Measurements from ENCODE around the gene VAPA.

VAPA gene, protein sequence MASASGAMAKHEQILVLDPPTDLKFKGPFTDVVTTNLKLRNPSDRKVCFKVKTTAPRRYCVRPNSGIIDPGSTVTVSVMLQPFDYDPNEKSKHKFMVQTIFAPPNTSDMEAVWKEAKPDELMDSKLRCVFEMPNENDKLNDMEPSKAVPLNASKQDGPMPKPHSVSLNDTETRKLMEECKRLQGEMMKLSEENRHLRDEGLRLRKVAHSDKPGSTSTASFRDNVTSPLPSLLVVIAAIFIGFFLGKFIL

GRCh38 chr18:9913526-9914333 lies at the start of gene VAPA:
TSS of gene VAPA (plus strand) at chr18:9914016. CDS start at chr18:9914257, 241 bp downstream.
- peak; percentile 99 for DNase-seq

DNA sequence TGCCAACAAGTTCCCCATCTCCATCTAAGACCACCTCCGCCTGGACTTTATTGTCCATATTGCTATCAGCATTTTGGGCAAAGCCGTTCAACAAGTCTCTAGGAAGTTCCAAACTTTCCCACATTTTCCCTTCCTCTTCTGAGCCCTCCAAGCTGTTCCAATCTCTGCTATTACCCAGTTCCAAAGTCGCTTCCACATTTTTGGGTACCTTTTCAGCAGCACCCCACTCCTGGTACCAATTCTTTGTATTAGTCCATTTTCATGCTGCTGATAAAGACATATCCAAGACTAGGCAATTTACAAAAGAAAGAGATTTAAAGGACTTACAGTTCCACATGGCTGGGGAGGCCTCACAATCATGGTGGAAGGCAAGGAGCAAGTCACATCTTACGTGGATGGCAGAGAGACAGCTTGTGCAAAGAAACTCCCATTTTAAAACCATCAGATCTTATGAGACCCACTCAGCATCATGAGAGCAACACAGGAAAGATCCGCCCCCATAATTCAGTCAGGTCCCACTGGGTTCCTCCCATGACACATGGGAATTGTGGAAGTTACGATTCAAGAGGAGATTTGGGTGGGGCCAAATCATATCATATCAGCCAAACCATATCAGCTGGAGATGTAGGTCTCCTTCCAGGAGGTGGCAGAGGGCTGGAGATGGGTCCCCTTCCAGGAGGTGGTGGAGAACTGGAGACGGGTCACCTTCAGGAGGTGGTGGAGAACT lies 47.9 kb upstream of the VAPA start:
- DNase-seq = no peak

- no peak for DNase-seq
These were observed 47.2 kb upstream of the VAPA start for GRCh38 chr18:9866627-9867026.

DNA sequence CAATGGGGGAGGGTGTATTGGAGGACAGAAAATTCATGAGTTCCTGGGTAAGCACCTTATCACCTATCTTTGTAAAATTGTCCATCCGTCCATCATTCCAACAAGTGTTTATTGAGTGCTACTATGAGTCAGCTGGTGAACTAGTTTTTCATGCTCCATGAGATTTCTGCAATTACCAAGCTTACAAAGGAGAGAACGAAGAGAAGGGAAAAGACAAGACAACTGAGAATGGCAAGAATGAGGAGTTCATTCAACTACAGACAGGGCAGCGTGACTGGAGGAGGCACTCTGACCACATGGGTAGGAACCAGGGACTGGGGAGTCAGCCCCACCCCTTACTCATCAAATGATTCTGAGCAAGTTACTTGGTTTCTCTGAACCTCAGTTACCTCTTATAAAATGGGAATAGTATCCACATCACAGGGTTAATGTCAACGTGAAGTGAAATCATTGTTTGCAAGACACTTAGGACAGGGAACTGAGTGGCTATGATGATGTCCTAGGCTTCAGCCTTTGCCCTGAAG lies 46.7 kb upstream of the VAPA start:
- DNase-seq = no peak

- no peak for DNase-seq
These were observed 44.7 kb upstream of the VAPA start for GRCh38 chr18:9868857-9869714.

GRCh38 chr18:9869715-9870430 lies 43.9 kb upstream of the VAPA start:
- no peak for DNase-seq

DNA sequence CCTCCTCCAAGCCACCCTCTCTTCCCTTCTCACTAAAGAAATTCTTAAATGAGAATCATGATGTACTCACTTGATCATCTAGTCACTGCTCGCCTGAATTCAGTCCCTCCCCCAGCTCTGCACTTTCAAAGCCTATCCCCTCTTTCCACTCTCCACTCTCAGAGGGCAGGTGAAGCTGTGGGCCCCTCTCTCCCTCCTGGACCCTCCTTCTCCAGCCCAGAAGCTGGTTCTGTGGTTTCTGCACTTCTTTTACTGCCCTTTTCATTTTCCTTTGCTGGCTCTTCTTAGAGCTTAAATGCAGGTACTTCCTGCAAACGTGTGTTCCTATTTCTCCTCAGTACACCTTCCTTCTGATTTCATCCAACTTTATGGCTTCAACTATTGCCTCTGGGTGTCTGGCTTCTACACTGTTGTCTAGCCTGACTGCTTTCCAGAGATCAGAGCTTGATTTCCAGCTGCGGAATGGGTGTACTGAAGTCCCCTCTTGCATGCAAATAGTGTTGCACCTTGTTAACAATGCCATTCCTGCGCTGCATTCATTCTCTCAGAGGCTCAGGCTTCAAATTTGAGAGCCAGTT lies 43.3 kb upstream of the VAPA start:
- no peak for DNase-seq

- no peak for DNase-seq
These were observed 42.5 kb upstream of the VAPA start for GRCh38 chr18:9871244-9871746.

DNA sequence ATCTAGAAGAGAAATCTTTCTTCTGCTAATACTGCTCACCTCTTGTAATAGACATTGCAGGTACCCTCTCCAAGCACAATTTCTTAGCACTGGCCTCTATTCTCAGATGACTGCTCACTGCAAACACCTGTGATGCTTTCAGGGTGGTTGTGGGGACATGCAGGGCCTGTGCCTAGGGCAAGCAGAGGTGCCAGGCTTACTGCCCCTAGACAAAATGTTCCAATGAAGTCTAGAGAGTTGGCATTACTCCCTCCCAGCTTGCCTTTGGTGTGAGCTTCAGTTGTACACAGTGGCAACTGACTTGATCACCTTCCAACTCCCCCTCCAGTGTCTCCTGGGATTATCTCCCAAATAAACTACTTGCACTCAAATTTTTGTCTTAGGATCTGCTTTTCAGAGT lies 41.0 kb upstream of the VAPA start:
- DNase-seq = no peak

DNA sequence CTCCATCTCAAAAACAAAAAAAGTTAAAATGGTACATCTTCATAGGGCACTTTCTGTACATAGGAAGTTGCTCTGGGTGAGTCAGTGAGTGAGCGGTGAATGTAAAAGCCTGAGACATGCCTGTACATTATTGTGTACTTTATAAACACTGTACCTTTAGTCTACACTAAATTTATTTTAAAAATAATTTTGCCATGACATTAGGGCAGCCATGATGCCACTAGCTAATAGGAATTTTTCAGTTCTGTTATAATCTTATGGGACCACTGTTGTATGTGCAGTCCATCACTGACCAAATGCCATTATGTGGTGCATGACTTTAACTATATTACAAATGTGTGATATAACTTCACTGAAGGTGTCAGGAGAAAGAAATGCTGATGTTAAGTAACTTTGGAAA lies 39.1 kb upstream of the VAPA start:
- no peak for DNase-seq

DNA sequence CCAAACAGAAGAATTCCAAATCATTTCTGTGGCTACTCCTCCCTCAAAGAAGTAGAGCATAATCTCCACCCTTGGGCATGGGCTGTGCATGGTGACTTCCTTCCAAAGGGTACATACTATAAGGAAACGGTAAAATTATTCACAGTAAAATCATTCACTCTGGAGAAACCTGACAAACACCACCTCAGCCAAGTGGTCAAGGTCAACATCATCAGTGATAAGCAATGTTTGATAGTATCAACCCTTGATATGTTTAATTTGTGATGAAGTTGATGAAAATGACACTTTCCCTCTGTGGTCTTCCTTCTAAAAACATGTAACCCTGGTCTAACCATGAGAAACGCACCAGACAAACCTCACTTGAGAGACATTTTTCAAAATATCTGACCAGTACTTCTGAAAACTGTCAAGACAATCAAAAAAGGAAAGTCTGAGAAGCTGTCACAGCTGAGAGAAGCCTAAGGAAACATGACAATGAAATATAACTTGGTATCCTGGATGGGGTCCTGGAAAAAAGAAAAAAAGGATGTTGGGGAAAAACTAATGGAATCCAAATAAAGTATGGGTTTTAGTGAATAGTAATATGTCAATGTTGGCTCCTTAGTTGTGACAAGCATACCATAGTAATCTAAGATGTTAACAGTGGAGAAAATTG lies 37.5 kb upstream of the VAPA start:
- DNase-seq = no peak

- no peak for DNase-seq
These were observed 36.8 kb upstream of the VAPA start for GRCh38 chr18:9876867-9877654.

- no peak for DNase-seq
These were observed 36.2 kb upstream of the VAPA start for GRCh38 chr18:9877655-9878014.

GRCh38 chr18:9878095-9878494 lies 35.7 kb upstream of the VAPA start:
- no peak for DNase-seq

GRCh38 chr18:9878783-9879242 lies 35.0 kb upstream of the VAPA start:
- DNase-seq = no peak

DNA sequence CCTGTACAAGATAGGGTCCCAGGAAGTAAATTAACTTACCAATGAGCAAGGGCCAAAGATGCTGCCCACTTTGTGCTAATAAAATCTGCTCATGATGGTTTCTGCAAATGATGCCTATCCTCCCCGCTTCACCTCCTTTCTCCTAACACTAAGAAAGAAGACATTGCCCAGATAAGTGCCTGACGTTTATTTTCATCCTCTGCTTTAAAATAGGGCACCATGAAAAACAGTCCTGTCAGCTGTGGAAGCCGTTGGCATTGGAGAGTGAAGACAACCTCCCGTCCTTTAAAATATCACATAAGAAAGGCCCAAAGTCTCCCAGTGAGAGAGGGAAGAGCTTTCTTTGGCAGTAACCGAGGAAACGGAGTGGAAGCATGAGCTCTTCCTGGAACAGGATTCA lies 29.7 kb upstream of the VAPA start:
- DNase-seq = no peak

DNA sequence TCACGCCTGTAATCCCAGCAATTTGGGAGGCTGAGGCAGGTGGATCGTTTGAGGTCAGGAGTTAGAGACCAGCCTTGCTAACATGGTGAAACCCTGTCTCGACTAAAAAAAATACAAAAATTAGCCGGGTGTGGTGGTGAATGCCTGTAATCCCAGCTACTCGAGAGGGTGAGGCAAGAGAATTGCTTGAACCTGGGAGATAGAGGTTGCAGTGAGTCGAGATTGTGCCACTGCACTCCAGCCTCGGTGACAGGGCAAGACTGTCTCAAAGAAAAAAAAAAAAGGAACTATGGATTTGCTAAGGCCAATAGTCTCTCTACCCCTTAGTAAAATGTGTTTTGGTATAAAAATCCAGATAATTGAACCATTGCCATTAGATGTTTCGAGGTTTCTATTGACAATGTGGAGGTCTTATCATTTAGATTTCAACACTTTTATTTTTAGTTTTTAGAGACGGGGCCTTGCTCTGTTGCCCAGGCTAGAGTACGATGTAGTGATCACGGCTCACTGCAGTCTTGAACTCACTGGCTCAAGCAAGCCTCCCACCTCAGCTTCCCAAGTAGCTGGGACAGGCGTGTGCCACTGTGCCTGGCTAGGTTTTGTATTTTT lies 29.2 kb upstream of the VAPA start:
- no peak for DNase-seq

DNA sequence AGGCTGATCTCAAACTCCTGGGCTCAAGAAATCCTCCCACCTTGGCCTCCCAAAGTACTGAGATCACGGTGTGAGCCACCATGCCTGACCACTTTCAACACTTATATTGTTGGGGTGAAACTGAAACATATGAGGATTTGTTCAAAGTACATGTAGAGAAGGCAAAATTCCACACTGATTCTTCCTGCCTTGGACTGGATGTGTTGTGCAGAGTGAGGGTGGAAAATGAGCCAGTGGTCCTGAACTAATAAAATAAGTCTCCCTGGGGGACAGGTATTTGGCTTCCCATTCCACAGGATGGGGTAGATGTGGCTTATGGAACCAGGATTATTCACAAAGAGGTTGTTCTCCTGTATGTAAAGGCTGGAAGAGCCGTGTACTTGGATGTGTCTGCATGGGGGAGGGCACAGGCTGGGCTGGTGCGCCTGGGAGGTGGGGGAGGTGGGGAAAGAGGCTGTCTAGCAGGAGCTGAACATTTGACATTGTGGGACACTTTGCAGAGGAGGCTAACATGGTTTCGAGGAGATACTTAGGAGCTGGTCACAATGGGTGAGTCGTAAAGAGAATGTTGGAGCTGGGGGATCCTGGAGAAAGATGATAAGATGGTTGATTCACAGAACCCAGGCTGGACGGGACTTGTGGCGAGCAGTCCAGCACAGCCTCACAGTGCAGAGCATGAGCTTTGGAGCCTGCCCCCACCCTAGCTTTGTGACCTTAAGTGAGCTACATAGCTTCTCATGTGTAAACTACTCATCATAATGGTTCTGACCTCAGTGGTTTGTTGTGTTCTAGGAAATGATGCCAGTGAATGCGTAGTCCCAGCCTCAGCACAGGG lies 28.4 kb upstream of the VAPA start, which contains the start of gene TXNDC2:
Gene TXNDC2 (plus strand): TSS at position 804 of the 835 bp plus-strand sequence. CDS start 708 bp downstream, outside the sequence.
- DNase-seq = no peak

Measured in NCI-H146 (cell line).